HG03354 (cell line): ENCODE data around the gene PLEKHG4.
A peak's percentile ranks its signal among the peaks of the same experiment; 100 is the strongest.

Source experiments
- ATAC-seq: cut with Tn5 transposase; IDR thresholded peaks from one replicate; pipeline ENCODE4 v1.9.1; 2021; ENCODE audit warnings: mild to moderate bottlenecking; ENCODE audit not compliant: unreplicated experiment, poor library complexity, severe bottlenecking

The PLEKHG4 gene, protein sequence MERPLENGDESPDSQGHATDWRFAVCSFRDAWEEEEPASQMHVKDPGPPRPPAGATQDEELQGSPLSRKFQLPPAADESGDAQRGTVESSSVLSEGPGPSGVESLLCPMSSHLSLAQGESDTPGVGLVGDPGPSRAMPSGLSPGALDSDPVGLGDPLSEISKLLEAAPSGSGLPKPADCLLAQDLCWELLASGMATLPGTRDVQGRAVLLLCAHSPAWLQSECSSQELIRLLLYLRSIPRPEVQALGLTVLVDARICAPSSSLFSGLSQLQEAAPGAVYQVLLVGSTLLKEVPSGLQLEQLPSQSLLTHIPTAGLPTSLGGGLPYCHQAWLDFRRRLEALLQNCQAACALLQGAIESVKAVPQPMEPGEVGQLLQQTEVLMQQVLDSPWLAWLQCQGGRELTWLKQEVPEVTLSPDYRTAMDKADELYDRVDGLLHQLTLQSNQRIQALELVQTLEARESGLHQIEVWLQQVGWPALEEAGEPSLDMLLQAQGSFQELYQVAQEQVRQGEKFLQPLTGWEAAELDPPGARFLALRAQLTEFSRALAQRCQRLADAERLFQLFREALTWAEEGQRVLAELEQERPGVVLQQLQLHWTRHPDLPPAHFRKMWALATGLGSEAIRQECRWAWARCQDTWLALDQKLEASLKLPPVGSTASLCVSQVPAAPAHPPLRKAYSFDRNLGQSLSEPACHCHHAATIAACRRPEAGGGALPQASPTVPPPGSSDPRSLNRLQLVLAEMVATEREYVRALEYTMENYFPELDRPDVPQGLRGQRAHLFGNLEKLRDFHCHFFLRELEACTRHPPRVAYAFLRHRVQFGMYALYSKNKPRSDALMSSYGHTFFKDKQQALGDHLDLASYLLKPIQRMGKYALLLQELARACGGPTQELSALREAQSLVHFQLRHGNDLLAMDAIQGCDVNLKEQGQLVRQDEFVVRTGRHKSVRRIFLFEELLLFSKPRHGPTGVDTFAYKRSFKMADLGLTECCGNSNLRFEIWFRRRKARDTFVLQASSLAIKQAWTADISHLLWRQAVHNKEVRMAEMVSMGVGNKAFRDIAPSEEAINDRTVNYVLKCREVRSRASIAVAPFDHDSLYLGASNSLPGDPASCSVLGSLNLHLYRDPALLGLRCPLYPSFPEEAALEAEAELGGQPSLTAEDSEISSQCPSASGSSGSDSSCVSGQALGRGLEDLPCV

DNA sequence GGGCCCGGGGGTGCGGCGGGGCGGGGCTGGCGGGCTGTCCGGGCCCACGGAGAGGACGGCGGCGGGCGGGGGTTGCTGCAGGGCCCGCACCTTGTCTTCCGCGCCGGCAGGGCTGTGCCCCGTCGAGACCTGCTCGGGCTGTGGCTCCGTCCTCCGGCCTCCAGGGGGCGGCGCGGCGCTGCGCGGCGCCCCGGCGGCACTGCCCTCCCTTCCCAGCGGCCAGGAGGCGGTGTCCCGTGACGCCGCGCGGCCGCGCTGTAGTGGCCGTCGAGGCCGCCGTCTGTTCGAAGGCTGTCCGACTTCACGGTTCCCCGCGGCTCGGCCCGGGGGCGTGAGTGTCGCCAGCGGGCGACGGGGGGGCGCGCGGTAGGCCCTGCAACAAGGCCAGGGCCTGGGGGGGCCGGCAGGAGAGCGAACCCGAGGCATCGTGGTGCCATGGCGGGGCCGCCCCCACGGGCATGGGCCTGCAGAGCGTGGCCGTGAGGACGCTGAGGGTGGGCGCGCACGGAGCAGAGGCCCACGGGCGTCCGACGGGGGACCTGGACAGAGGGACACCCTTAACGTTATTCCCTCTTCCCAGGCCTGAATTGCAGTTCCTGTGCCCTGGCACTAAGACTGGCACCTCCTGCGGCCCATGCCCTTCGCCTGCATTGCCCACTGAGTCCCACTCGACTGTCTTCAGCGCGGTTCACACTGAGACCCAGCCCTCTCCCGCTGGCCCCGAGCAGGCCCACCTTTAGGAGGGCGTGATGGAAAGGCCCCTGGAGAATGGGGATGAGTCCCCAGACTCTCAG, at the start of gene PLEKHG4:
Gene PLEKHG4 (plus strand): TSS at position 237 of the 794 bp plus-strand sequence. CDS start 513 bp downstream, at position 750.
- peak; percentile 83 for ATAC-seq

DNA sequence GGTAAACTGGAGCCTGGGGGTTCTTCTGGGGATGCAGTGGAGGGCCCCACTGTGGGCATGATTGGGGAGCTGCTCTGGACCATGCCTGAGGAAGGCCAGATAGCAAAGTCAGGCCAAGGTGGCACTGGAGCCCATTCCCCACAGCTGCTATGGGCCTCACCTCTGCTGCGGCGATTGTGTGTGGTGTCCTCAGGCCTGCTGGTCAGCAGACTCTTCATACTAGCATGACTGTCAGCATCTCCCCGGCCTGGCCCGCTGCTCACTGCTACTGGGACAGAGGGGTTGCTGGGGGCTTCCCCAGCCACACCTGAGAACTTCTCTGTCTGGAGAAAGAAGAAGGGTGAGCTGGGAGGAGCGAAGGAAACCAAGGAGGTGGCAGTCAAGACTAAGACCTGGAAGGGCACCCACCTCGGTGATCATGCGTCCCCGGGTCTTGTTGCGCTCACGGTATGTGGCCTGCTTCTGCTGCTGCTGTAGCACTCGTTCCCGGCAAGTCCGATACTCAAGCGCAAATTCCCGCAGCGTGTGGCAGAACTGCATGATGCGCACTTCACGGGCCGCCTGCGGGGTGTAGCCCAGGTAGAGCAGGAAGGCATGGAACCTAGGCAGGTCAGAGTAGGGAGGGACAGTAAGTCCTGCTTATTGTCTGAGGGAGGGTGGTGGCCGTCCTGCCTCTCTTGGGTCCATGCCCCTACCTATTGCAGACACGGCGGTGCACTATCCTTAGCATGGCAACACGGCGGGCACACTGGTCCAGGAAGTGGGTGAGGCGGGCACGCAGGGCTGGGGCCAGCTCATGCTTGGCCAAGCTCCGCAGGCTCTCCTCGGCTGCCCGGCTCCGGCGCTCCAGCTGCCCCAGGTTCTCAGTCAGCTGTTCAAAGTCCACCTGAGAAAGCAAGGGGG, 49.2 kb upstream of the PLEKHG4 start:
- ATAC-seq = no peak

DNA sequence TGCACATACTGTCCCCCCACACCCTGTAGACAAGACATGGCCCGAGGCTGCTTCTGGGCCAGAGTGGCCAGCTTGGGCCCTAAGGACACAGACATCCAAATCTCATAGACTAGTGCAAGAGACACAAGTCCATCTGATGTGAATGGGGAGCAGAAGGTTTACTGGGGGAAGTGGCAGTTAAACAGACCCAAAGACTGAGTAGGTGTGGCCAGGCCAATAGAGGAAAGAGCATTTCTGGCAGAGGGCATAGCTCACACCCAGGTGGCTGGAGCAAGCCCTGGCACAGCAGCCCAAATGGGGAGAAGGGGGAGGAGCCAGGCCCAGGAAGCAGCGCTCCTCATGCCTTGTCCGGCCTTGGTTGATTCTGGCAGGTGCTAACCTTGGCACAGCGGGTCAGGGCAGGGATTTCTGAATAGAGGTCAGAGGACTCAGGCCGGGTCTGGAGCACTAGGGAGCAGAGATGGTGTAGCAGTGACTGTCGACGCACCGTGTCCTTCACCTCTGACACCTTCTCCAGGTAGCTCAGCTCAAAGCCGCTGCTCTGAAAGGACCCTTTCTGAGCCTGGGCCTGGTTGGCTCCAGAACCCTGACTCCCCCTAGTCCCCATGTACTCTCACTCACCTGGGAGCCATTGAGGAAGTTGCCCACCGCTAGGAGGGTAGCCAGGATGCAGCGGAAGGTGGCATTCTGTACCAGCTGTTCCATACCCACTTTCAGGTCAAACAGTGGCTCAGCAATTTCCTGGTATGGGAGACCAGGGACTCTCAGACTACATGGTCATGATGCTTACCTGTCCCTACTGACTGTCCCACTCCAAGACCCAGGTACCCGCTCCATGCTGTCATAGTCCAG, 48.3 kb upstream of the PLEKHG4 start:
- ATAC-seq = no peak

DNA sequence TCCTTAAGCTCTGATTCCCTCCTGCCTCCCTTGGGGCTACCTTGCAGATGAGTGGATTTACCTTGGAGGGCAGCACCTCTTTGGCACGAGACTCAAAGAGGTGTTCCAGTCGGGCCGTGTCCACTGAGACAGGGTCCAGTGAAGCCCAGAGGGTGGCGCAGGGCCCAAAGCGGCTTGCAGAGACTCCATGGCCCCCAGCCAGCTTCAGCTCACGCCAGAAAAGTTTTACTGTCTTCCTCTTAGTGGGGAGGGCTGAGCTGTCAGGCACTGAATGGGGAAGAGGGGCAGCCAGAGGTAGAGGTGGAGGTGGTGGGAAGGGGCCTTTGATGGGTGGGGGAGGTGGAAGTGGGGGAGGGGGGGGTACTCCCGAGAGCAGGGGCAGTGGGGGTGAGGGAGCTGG, 45.7 kb upstream of the PLEKHG4 start:
- no peak for ATAC-seq

DNA sequence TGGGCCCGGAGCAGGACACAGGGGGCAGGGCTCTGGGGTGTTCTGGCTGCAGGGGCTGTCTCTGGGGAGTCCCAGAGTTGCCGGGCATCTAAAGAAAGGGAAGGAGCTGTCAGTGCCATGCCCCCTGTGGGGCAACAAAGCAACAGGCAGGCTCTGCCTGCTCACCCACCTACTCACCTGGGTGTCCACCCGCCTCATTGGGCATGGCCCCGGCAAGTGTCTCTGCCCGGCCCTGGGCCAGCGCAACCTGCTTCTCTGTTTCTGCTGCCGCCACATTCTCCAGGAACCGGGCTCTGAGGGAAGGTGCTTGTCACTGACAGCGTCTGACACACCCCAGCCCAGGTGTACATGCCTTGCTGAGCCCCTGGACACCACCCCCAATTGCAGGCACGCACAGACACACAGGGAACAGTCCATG, 45.1 kb upstream of the PLEKHG4 start:
- ATAC-seq = no peak

DNA sequence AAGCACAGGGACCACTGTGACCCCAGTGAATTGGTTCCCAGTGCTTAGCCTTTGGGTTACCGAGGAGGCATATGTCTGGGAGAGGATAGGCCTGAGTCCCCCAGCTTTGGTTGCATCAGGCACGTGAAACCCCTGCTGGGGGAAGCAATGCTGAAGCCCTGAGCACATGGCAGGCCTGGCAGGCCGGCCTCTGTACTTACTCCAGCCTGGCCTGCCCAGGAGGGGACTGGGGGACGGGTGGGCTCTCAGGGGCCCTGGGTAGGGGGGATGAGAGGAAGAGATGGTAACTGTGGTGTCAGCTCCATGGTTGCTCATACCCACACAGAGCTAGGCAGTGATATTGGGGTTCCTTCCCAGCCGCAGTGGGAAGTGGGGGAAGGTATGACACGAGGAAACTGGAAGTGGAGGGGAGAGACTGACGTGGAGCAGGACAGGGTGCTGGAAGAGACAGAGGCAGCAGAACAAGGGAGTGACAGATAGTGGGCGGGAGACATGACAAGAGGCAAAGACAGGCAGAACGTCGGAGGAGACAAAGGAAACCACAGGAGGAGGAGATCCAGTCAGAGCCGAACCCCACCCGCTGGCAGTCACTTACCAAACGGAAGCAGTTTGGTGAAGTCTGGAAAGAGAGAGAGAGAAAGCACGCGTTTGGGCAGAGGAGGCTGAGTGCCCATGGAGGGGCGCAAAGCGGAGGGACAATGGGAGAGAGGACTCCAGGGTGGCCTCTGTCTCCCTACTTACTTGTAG, 43.3 kb upstream of the PLEKHG4 start:
- no peak for ATAC-seq

DNA sequence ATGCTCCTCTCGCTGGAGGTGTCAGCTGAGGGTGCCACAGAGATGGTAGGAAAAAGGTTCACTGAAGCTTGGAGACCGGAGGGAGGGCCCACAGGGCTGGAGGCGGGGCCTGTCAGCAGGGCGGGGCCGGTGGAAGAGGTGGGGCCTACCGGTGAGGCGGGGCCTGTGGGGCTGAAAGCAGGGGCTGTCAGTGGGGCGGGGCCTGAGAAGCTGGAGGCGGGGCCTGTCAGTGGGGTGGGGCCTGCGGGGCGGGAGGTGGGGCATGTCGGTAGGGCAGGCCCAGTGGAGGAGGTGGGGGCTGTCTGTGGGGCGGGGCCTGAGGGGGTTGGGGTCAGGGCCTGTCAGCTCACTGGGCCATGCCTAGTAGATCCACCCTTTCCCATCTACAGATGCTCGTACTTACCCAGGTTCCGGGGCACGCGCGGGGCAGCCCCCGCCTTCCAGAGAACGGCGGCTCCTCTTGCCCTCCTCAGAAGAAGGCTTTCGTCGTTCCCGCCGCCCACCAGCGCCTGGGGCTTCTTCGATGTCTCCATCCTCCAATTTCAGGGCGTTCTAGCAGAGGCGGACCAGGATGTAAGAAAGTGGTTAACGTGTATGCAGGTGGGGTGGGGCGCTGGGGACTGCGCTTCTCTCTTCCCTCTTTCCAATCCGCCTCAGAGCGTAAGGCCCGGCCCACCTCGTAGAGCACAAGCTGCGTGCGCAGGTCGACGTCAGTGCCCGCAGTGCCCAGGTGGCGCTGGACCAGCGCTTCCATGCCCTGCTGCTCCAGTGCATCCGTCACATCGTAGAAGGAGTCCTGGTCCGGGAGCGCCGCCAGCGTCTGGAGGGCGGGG, 42.6 kb upstream of the PLEKHG4 start:
- ATAC-seq = no peak

DNA sequence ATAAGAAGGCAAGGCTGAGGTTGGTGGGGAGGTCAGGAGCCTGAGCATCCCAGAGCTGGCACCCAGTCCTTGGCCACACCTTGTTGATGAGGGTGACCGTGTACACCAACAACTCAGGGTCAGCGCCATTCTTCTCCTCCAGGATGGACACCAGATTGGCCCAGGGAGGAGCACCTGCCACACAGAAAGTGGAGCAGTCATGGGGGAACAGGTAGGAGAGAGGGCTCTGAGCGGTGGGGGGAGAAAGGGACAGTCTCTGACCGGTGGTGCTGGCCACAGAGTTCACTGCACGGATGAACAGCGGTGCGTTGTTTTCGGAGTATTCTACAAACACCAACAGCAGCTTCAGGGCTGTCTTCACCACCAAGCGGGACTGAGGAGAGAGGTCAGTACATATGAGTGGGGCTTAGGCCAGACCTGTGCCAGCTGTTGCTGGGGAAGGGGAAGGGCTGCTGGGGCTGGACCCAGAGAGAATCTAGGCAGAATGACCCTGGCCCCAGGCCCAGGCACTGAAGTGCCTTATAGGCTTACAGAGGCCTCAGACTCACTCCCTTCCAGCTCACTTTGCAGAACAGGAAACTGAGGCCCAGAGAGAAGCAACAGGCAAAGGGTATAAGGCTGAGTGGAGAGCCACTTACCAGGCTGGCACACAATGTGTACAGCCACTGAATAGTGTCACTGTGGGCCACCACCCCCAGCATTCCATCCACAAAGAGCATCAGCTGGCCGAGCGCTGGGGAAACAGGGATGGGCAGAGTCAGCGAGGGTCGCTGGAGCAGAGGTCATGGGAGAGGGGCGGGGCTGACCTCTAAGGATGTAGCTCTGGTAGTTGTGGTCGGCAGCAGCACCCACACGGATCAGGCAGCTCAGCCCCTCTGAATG, 41.7 kb upstream of the PLEKHG4 start:
- no peak for ATAC-seq

DNA sequence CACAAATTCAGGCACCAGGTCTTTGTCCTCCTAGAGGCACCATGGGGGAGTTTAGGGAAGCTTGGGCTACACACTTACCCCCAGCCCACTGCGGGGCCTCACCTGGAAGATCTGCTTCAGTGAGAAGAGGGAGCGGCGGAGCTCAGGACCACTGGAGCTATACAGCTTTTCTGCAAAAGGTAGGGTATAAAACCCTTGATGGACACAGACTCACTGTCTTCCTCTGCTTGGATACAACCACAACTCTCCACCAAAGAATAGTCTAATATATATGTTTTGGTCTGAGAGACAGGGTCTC, 41.1 kb upstream of the PLEKHG4 start:
- ATAC-seq = no peak

DNA sequence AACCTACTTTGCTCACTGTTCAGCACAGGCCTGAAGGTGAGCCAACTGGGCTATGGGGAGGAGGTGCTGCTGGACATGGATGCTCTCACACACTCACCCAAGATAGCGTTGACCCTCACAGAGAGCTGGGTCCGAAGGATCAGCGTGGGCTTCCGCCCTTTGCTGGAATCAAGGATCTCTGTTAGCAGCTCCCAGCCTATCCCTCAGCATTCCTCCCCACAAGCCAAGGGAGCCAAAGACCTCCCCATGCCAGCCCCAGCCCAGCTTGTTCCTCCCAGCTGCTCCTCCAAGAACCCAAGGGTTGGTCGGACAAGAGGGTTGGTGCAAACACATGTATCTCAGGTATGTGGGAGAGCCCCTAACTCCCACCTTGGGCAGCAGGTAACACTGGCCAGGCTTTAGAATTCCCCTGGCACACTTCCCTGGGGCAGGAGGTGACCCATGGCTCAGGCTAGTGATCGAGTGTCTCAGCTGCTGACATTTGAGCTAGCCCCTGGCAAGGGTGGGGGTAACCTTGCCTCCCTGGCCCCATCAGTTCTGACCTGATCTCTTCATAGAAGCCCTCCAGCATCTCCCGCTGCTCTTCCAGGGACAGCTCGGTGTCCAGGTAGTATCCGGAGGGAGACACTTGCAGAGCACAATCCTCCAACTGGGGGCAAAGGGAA, 40.4 kb upstream of the PLEKHG4 start:
- ATAC-seq = no peak

DNA sequence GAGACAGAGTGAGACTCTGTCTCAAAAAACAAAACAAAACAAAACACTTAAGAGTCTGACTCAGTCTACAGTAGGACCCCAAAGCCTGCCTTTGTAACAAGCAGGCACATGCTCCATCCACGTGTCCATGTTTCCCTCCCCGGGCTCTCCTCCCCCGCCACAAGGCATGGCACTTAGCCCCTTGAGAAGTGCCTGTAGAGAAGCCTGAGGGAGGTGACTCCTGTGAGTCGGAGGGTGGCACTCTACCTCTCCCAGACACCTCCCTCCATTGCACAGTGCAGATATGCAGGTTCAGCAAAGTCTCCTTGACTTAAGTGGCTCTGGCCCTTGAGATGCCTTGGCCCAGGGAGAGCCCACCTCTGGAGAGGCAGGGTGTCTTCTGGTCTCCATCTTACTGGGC, 38.8 kb upstream of the PLEKHG4 start:
- no peak for ATAC-seq

DNA sequence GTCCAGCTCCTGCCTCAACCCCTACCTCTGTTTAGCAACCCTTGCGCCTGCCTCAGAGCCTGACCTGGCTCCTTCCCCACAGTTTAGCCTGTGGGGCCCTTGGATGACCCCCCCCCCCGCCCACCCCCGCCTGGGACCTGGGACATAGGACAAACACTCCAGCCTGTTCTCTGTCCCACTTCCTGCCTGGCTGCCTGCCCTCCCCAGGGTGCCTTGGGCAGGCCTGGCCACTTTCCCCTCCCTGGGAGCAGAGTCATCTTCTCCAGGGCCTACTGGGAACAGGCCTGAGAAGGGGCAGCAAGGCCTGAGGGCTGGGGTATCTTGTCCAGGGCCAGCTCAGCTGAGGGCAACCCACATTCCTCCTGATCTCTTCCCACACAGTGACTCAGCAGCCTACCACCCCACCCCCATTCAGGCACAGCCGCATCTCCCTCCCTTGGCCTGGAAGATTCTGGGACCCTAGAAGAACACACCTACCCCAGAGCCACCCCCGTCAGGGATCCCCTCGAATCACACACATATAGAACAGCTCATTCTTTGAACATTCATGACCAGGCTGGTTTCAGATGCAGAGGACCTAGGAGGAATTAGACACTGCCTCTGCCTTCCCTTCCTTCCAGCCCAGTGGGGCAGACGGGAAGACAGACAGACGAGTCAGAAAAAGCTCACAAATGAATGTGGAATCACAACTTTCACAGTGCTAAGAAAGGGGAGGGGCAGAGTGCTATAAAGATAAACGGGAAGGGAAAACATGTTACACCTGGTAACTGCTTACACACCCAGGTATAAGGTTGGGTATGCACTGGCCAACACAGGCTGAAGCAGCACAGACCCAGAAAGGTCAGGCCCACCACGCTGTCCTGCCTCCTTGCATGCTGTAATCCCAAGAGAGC, 38.1 kb upstream of the PLEKHG4 start:
- ATAC-seq = no peak

DNA sequence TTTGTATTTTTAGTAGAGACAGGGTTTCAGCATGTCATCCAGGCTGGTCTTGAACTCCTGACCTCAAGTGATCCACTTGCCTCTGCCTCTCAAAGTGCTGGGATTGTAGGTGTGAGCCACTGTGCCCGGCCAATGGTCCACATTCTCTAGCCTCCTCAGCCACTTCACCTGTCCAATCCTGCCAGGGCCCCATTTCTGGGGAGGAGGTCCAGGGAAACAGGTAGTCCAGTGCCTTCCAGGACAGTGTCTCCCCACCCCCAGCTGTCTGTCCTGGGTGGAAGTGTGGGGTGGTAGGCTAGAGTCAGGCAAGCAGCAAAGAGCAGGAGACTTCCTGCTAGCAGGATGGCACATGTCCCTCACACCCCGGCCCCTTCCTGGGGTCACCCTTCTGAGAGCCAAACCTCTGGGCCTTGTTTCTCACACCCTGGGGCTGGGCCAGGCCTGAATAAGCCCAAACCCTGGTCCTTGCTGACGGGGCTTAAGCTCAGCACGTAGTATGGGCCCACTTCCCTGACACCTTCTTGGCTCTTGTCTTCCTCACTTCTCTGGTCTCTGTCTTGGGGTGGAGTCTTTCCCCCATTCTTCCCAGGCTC, 37.1 kb upstream of the PLEKHG4 start:
- ATAC-seq = no peak

DNA sequence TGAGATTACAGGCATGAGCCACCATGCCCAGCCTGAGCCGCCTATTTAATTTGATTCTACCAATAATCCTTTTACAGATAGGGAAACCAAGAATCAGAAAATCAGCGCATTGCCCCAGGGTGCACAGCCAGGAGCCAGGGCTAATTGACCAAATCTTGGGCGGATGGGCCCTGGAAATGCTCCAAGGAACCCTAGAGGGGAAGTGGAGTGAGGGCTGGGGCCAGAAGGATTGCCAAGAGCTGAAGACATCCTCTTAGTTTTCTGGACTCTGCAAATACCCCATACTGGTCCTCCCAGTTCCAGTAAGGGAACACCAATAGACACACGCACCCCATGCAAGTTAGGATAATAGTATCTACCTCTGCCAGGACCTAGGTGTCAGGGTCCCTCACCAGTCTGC, 35.9 kb upstream of the PLEKHG4 start:
- ATAC-seq = no peak
